ENCODE data around the gene CTRB1. TPM values are rescaled to one million over a fixed set of nuclear protein-coding genes. Genes with fewer than 3 reads are reported as not detected.

CTRB1 gene
- total RNA-seq (10 to 100 TPM in 1 of 7 donors, 1 to 10 TPM in 4, not detected in 2; 2.2 to 25.2 (median 4.4) TPM), polyA plus RNA-seq (1 to 10 TPM in 2 of 3 donors, under 1 TPM in 1; 0.59 to 2.7 (median 1.5) TPM)
- long read RNA-seq, donor 1, result 0 reads
- long read RNA-seq, donor 2, transcript CTRB1-201 (7 exons, 858 nt), result major isoform, 238 of 460 reads
- long read RNA-seq, donor 2, partial matches to known transcripts, result 112 of 460 reads
- long read RNA-seq, donor 2, other reads (novel, unspliced or antisense), result 109 of 460 reads

DNA sequence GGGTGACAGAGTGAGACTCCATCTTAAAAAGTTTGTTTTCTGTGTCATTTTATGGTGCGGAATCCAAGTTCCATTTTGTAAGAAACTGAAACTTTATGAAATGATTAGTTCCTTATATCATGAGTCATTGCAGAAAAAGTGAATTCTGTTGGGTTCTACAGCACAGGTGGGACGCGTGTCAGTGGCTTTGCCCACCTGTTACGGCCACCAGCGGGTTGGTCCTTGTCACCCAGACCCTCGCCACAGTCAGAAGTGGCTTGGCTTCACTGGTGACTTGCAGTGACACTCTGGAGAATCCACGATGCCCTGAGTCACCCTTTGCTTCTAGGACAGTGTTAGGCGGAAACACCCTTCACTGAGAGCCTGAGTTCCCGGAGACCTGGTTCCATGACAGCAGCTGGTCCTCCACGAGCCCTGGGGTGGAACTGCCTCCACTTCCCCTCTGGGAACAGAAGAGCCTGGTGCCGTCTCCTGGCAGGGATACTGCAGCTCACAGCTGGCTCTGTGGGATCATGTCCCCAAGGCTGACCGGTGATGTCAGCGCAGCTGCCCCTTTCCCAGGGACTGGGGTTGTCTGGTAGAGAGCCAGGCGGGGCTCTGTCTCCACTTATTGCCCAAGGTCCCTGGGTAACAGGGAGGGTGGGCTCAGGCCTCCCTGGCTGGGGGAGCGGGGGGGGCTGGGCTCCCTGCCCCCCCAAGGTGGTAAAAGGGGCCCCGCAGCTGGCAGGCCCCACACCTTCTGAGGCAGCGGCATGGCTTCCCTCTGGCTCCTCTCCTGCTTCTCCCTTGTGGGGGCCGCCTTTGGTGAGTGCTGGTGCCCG is at the start of gene CTRB1:
TSS of gene CTRB1 (plus strand) at position 733 of the 821 bp plus-strand sequence. CDS start at position 753, 20 bp downstream.
- H3K27ac ChIP-seq, result peak within 1 kb of the TSS in 2 of 8 donors; percentile 16 to 21
- peaks cover 0 to 26% (median 13%) of the 10 kb centered on the region in 6 donors for H3K4me1 ChIP-seq
- no peak for DNase-seq
- no peaks in the 10 kb centered on the region for H3K9me3 ChIP-seq
- peaks cover 0 to 7% (median 0%) of the 10 kb centered on the region in 7 donors for H3K27me3 ChIP-seq (replicated peaks in 1 of 7)
- peak within 1 kb of the TSS in 2 of 8 donors; percentile 26 to 46 for H3K4me3 ChIP-seq
- intact Hi-C loops (cut with DNase I; ENCODE audit: low total_unique reads), result no loop called here
- H3K36me3 ChIP-seq, result no peaks in the 10 kb centered on the region
- TF ChIP-seq POLR2A (IDR thresholded peaks at IDR 0.05) (no peak), POLR2AphosphoS5 (IDR thresholded peaks at IDR 0.05) (no peak), CTCF (IDR thresholded peaks at IDR 0.05 in 8 of 11, conservative IDR thresholded peaks at IDR 0.05 in 3 of 11) (no peak)
- WGBS, 5 donors, result 80 to 86% (median 85%) methylated on average over 10 to 19 of the region's 19 CpGs

DNA sequence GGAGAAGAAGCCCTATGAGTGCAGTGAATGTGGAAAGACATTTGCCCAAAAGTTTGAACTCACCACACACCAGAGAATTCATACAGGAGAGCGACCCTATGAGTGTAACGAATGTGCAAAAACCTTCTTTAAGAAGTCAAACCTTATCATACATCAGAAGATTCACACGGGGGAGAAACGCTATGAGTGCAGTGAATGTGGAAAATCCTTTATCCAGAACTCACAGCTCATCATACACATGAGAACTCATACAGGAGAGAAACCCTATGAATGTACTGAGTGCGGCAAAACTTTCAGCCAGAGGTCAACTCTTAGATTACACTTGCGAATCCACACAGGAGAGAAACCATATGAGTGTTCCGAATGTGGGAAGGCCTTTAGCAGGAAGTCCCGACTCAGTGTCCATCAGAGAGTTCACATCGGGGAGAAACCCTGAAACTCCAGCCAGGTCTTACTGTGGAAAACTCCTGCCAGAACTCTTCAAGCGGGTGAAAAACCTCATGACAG is 48.8 kb upstream of the CTRB1 start:
- peaks cover 13 to 100% (median 96%) of the 10 kb centered on the region in 8 donors for H3K9me3 ChIP-seq
- intact Hi-C loops (cut with DNase I; ENCODE audit: low total_unique reads), result no loop called here
- 92 to 99% (median 97%) methylated on average over 10 of the region's 10 CpGs for WGBS, 5 donors
- no peaks in the 10 kb centered on the region for H3K4me1 ChIP-seq
- H3K36me3 ChIP-seq, result peaks cover 23 to 80% (median 58%) of the 10 kb centered on the region in 6 donors
- no peak overlapping the region for H3K4me3 ChIP-seq
- DNase-seq, result no peak
- no peak overlapping the region for H3K27ac ChIP-seq
- no peaks in the 10 kb centered on the region for H3K27me3 ChIP-seq (replicated peaks in 1 of 7)
- TF ChIP-seq POLR2A (IDR thresholded peaks at IDR 0.05) (no peak), POLR2AphosphoS5 (IDR thresholded peaks at IDR 0.05) (no peak), CTCF (IDR thresholded peaks at IDR 0.05 in 8 of 11, conservative IDR thresholded peaks at IDR 0.05 in 3 of 11) (no peak)

GRCh38 chr16:75172578-75172977 is 46.2 kb upstream of the CTRB1 start:
- DNase-seq, result no peak
- no peak overlapping the region for H3K4me3 ChIP-seq
- intact Hi-C loops (cut with DNase I; ENCODE audit: low total_unique reads), result no loop called here
- peaks cover 19 to 100% (median 100%) of the 10 kb centered on the region in 8 donors for H3K9me3 ChIP-seq
- TF ChIP-seq CTCF (IDR thresholded peaks at IDR 0.05 in 8 of 11, conservative IDR thresholded peaks at IDR 0.05 in 3 of 11), result no peak
- TF ChIP-seq POLR2A (IDR thresholded peaks at IDR 0.05), result no peak
- TF ChIP-seq POLR2AphosphoS5 (IDR thresholded peaks at IDR 0.05), result no peak
- WGBS, 5 donors, result 88 to 99% (median 96%) methylated on average over 4 of the region's 4 CpGs
- H3K36me3 ChIP-seq, result peaks cover 12 to 54% (median 39%) of the 10 kb centered on the region in 6 donors
- no peaks in the 10 kb centered on the region for H3K27me3 ChIP-seq (replicated peaks in 1 of 7)
- H3K4me1 ChIP-seq, result no peaks in the 10 kb centered on the region
- H3K27ac ChIP-seq, result no peak overlapping the region

- intact Hi-C loops (cut with DNase I; ENCODE audit: low total_unique reads), result no loop called here
- DNase-seq, result no peak
- no peaks in the 10 kb centered on the region for H3K27me3 ChIP-seq (replicated peaks in 1 of 7)
- no peaks in the 10 kb centered on the region for H3K4me1 ChIP-seq
- H3K9me3 ChIP-seq, result peaks cover 16 to 94% (median 85%) of the 10 kb centered on the region in 8 donors
- H3K4me3 ChIP-seq, result no peak overlapping the region
- no peak overlapping the region for H3K27ac ChIP-seq
- H3K36me3 ChIP-seq, result peaks cover 2 to 29% (median 14%) of the 10 kb centered on the region in 6 donors
- TF ChIP-seq POLR2A (IDR thresholded peaks at IDR 0.05) (no peak), CTCF (IDR thresholded peaks at IDR 0.05 in 8 of 11, conservative IDR thresholded peaks at IDR 0.05 in 3 of 11) (no peak)
- WGBS, 5 donors, result 94 to 100% (median 98%) methylated on average over 3 of the region's 3 CpGs
Measured at GRCh38 chr16:75175074-75175473, 43.7 kb upstream of the CTRB1 start.
